Measurements from ENCODE around the gene INSIG1.

Gene INSIG1

DNA sequence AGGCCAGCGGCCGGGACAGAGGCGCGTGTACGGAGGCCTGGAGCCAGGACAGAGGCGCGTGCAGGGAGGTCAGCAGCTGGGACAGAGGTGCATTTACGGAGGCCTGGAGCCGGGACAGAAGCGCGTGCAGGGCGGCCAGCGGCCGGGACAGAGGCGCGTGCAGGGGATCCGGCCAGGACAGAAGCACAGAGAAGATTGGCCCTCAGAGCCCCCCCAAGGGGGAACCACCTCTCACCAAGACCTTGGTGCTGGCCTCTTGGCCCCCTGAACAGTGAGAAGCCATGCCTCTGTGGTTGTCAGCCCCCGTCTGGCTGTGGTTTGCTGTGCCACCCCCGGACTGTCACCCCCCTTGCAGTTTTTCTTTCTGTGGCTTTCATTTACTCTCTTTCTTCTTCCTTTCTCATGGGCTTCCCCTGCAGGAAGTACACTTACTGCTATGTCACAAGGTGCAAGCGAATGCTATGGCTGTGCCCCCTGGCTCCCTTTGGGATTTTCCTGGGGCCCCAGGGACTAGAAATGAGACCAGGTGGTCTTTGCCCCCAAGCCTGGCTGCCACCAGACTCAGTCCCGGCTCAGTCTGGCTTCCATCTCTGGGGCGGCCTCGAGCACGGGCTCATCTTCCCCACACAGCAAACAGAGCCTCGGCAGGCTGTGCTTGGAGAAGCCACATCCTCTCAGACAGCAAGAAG is 41.1 kb downstream of the INSIG1 start:
- Mint-ChIP-seq H3K9me3 (no peaks in the 10 kb centered on the region), H3K4me3 (peak overlapping the region; percentile 73 to 75), H3K27me3 (peaks cover 6 to 7% of the 10 kb centered on the region in 2 donors), H3K4me1 (ENCODE audit: low read depth in 2 of 2) (peaks cover 11% of the 10 kb centered on the region in 2 donors), H3K27ac (peak overlapping the region; percentile 45 to 82), H3K36me3 (ENCODE audit: insufficient read depth) (no peaks in the 10 kb centered on the region)
- peak; percentile 23 to 46 (median 29) for DNase-seq
- peak; percentile 91 for ATAC-seq (replicated peaks)

DNA sequence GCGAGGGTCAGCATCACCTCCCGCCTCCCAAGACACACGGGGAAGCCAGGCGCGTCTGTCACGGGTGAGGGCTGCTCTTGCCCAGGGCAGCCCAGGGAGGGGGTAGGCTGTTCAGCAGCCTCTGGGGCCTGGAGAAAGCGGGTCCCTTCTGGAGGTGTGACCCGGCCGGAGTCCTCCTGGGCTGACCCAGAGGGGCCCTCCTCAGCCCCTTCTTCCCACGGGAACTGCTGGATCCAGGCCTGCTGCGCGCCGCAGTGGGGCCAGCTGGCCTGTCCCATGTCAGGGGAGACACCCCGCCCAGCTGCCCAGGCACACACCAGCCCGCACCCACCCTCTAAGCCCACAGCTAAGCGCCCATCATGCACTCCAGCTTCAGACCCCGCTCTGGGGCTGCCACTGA is 41.8 kb downstream of the INSIG1 start:
- Mint-ChIP-seq H3K9me3 (no peaks in the 10 kb centered on the region), H3K27me3 (peaks cover 6 to 7% of the 10 kb centered on the region in 2 donors), H3K4me1 (ENCODE audit: low read depth in 2 of 2) (peaks cover 11% of the 10 kb centered on the region in 2 donors), H3K36me3 (ENCODE audit: insufficient read depth) (no peaks in the 10 kb centered on the region), H3K4me3 (peak overlapping the region; percentile 73 to 75), H3K27ac (no peak overlapping the region)
- ATAC-seq (replicated peaks): no peak
- DNase-seq: no peak

- Mint-ChIP-seq H3K27ac (no peak overlapping the region), H3K9me3 (no peaks in the 10 kb centered on the region), H3K4me1 (ENCODE audit: low read depth in 2 of 2) (peaks cover 13 to 15% of the 10 kb centered on the region in 2 donors), H3K36me3 (ENCODE audit: insufficient read depth) (peaks cover under 1% of the 10 kb centered on the region), H3K27me3 (peaks cover 6 to 7% of the 10 kb centered on the region in 2 donors), H3K4me3 (no peak overlapping the region)
- no peak for ATAC-seq (replicated peaks)
- no peak for DNase-seq
These were observed 42.4 kb downstream of the INSIG1 start for GRCh38 chr7:155340071-155340531.

- Mint-ChIP-seq H3K4me3 (no peak overlapping the region), H3K27me3 (peaks cover 6 to 7% of the 10 kb centered on the region in 2 donors), H3K4me1 (ENCODE audit: low read depth in 2 of 2) (peaks cover 13 to 17% of the 10 kb centered on the region in 2 donors), H3K27ac (no peak overlapping the region), H3K9me3 (no peaks in the 10 kb centered on the region), H3K36me3 (ENCODE audit: insufficient read depth) (peaks cover 2% of the 10 kb centered on the region)
- ATAC-seq (replicated peaks) (no peak), DNase-seq (no peak)
These were observed 43.0 kb downstream of the INSIG1 start for GRCh38 chr7:155340721-155341120.

DNA sequence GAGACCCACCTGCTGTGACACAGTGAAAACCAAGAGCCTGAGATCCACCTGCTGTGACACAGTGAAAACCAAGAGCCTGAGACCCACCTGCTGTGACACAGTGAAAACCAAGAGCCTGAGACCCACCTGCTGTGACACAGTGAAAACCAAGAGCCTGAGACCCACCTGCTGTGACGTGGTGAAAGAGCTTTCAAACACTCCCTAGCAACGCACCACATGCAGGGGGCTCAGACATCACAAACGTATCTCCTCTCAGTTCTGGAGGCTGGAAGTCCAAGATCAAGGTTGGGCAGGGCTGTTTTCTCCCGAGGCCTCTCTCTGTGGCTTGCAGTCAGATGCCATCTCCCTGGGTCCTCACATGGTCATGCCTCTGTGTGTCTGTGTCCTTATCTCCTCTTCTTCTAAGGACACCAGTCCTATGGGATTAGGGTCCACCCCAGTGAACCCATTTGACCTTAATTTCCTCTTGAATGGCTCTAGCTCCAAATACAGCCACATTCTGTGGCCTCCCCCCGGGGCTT is 43.8 kb downstream of the INSIG1 start:
- no peak overlapping the region for H3K27ac Mint-ChIP-seq

DNA sequence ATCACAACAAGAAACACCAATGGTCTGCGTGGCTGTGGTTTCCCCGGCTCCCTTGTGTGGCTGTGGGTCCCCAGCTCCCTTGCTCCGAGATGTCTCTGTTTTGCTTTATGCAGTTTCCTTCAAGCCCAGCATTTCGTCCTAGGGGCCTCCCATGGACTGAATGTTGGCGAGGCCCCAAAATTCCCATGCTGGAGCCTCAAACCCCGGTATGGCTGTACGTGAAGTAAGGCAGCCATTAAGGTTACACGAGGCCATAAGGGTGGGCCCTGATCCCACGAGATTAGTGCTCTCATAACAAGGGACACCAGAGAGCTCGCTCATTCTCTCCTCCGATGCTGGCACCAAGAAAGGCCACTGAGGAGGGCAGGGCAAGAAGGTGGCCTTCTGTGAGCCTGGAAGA is 44.6 kb downstream of the INSIG1 start:
- no peak for DNase-seq
- ATAC-seq (replicated peaks): no peak
- no peak overlapping the region for H3K4me3 Mint-ChIP-seq
- peaks cover 6 to 7% of the 10 kb centered on the region in 2 donors for H3K27me3 Mint-ChIP-seq
- H3K27ac Mint-ChIP-seq: no peak overlapping the region
- H3K9me3 Mint-ChIP-seq: no peaks in the 10 kb centered on the region
- H3K36me3 Mint-ChIP-seq (ENCODE audit: insufficient read depth): peaks cover 2% of the 10 kb centered on the region
- H3K4me1 Mint-ChIP-seq (ENCODE audit: low read depth in 2 of 2): peaks cover 13 to 17% of the 10 kb centered on the region in 2 donors

More for the DNA sequence above, 43.8 kb downstream of the INSIG1 start:
- H3K27me3 Mint-ChIP-seq: peaks cover 6 to 7% of the 10 kb centered on the region in 2 donors
- ATAC-seq (replicated peaks): no peak
- H3K4me1 Mint-ChIP-seq (ENCODE audit: low read depth in 2 of 2): peaks cover 13 to 17% of the 10 kb centered on the region in 2 donors
- no peaks in the 10 kb centered on the region for H3K9me3 Mint-ChIP-seq
- no peak for DNase-seq
- H3K4me3 Mint-ChIP-seq: no peak overlapping the region
- peaks cover 2% of the 10 kb centered on the region for H3K36me3 Mint-ChIP-seq (ENCODE audit: insufficient read depth)

- Mint-ChIP-seq H3K4me1 (ENCODE audit: low read depth in 2 of 2) (peaks cover 9 to 12% of the 10 kb centered on the region in 2 donors), H3K27me3 (no peaks in the 10 kb centered on the region), H3K9me3 (no peaks in the 10 kb centered on the region), H3K4me3 (no peak overlapping the region), H3K27ac (no peak overlapping the region), H3K36me3 (ENCODE audit: insufficient read depth) (peaks cover 2% of the 10 kb centered on the region)
- no peak for ATAC-seq (replicated peaks)
- no peak for DNase-seq
These were observed 45.5 kb downstream of the INSIG1 start for GRCh38 chr7:155343150-155343549.

- peaks cover 2% of the 10 kb centered on the region for H3K36me3 Mint-ChIP-seq (ENCODE audit: insufficient read depth)
- no peaks in the 10 kb centered on the region for H3K27me3 Mint-ChIP-seq
- ATAC-seq (replicated peaks): no peak
- no peak for DNase-seq
- H3K9me3 Mint-ChIP-seq: no peaks in the 10 kb centered on the region
- peak overlapping the region; percentile 33 to 53 for H3K4me3 Mint-ChIP-seq
- H3K27ac Mint-ChIP-seq: no peak overlapping the region
- peaks cover 7 to 11% of the 10 kb centered on the region in 2 donors for H3K4me1 Mint-ChIP-seq (ENCODE audit: low read depth in 2 of 2)
These were observed 46.0 kb downstream of the INSIG1 start for GRCh38 chr7:155343661-155344121.

DNA sequence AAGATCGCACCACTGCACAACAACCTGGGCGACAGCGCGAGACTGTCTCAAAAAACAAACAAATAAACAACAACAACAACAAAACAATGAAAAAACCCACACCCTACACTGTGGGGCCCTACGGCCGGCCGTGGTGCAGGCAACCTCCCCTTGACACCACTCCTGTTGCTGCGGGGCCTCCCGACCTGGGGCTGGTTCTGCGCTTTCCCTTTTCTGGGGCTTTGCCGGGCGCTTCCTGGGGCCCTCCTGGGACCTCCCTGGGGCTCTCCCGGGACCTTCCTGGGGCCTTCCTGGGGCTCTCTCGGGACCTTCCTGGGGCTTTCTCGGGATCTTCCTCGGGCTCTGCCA is 46.6 kb downstream of the INSIG1 start:
- ATAC-seq (replicated peaks): no peak
- Mint-ChIP-seq H3K27me3 (no peaks in the 10 kb centered on the region), H3K4me1 (ENCODE audit: low read depth in 2 of 2) (peaks cover 3 to 5% of the 10 kb centered on the region in 2 donors), H3K36me3 (ENCODE audit: insufficient read depth) (peaks cover 2% of the 10 kb centered on the region), H3K4me3 (peak overlapping the region; percentile 33 to 53), H3K9me3 (no peaks in the 10 kb centered on the region), H3K27ac (no peak overlapping the region)
- DNase-seq: no peak

GRCh38 chr7:155344618-155345433 is 47.1 kb downstream of the INSIG1 start:
- H3K27ac Mint-ChIP-seq: no peak overlapping the region
- ATAC-seq (replicated peaks): peak; percentile 98
- DNase-seq: peak; percentile 82 to 87 (median 85)
- H3K9me3 Mint-ChIP-seq: no peaks in the 10 kb centered on the region
- H3K4me3 Mint-ChIP-seq: peak overlapping the region; percentile 41 to 62
- H3K4me1 Mint-ChIP-seq (ENCODE audit: low read depth in 2 of 2): peaks cover 2 to 5% of the 10 kb centered on the region in 2 donors
- H3K36me3 Mint-ChIP-seq (ENCODE audit: insufficient read depth): peaks cover 2% of the 10 kb centered on the region
- no peaks in the 10 kb centered on the region for H3K27me3 Mint-ChIP-seq

DNA sequence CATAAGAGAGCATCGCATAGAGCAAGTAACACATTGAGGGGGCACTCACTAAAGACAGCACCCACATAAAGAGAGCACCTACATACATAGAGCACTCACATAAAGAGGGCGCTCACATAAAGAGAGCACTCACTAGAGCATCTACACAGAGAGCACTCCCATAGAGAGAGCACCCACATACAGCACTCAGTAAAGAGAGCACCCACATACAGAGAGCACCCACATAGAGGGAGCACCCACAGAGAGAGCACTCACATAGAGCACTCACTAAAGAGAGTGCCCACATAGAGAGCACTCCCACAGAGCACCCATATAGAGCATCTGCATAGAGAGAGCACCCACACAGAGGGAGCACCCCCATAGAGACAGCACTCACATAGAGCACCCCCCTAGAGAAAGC is 47.8 kb downstream of the INSIG1 start:
- H3K27me3 Mint-ChIP-seq: no peaks in the 10 kb centered on the region
- peaks cover 2% of the 10 kb centered on the region for H3K36me3 Mint-ChIP-seq (ENCODE audit: insufficient read depth)
- H3K9me3 Mint-ChIP-seq: no peaks in the 10 kb centered on the region
- ATAC-seq (replicated peaks) (no peak), DNase-seq (no peak)
- H3K4me1 Mint-ChIP-seq (ENCODE audit: low read depth in 2 of 2): peaks cover 2 to 5% of the 10 kb centered on the region in 2 donors
- H3K27ac Mint-ChIP-seq: no peak overlapping the region
- H3K4me3 Mint-ChIP-seq: peak overlapping the region in 1 of 2 donors; percentile 62

DNA sequence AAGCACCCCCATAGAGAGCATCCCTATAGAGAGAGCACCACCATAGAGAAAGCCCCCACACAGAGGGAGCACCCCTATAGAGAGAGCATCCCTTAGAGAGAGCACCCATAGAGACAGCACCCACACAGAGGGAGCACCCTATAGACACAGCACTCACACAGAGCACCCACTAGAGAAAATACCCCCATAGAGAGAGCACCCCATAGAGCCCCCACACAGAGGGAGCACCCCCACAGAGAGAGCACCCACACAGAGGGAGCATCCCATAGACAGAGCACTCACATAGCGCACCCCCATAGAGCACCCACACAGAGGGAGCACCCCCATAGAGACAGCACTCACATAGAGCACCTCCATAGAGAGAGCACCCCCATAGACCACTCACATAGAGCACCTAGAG is 48.6 kb downstream of the INSIG1 start:
- Mint-ChIP-seq H3K9me3 (no peaks in the 10 kb centered on the region), H3K4me3 (no peak overlapping the region), H3K36me3 (ENCODE audit: insufficient read depth) (peaks cover 2% of the 10 kb centered on the region), H3K4me1 (ENCODE audit: low read depth in 2 of 2) (peaks cover 2 to 5% of the 10 kb centered on the region in 2 donors), H3K27me3 (peaks cover 0 to 8% of the 10 kb centered on the region in 2 donors), H3K27ac (no peak overlapping the region)
- ATAC-seq (replicated peaks) (no peak), DNase-seq (no peak)

- ATAC-seq (replicated peaks) (no peak), DNase-seq (no peak)
- Mint-ChIP-seq H3K4me3 (no peak overlapping the region), H3K9me3 (no peaks in the 10 kb centered on the region), H3K27ac (no peak overlapping the region), H3K36me3 (ENCODE audit: insufficient read depth) (peaks cover 2% of the 10 kb centered on the region), H3K4me1 (ENCODE audit: low read depth in 2 of 2) (peaks cover 2 to 5% of the 10 kb centered on the region in 2 donors), H3K27me3 (peaks cover 10 to 26% of the 10 kb centered on the region in 2 donors)
These were observed 51.1 kb downstream of the INSIG1 start for GRCh38 chr7:155348806-155349205.
